Measurements from ENCODE around the gene UPB1.

UPB1 gene

GRCh38 chr22:24507716-24508115, 12.6 kb downstream of the UPB1 start:
- Histone ChIP-seq H3K4me3 (ENCODE audit: low read length) (no peak overlapping the region), H3K27ac (ENCODE audit: low read length) (no peak overlapping the region), H3K9ac (ENCODE audit: low read length) (no peak overlapping the region), H3K36me3 (ENCODE audit: control insufficient read depth, low read depth, low read length) (no peaks in the 10 kb centered on the region), H3K4me1 (ENCODE audit: control insufficient read depth, low read depth, low read length) (peaks cover 10% of the 10 kb centered on the region), H3K9me3 (ENCODE audit: control insufficient read depth, low read depth, low read length) (no peaks in the 10 kb centered on the region), H3K27me3 (ENCODE audit: control insufficient read depth, insufficient read depth, low read length) (no peaks in the 10 kb centered on the region)

- no peaks in the 10 kb centered on the region for H3K36me3 ChIP-seq (ENCODE audit: control insufficient read depth, low read depth, low read length)
- no peaks in the 10 kb centered on the region for H3K27me3 ChIP-seq (ENCODE audit: control insufficient read depth, insufficient read depth, low read length)
- no peaks in the 10 kb centered on the region for H3K9me3 ChIP-seq (ENCODE audit: control insufficient read depth, low read depth, low read length)
- no peak overlapping the region for H3K27ac ChIP-seq (ENCODE audit: low read length)
- peaks cover 11% of the 10 kb centered on the region for H3K4me1 ChIP-seq (ENCODE audit: control insufficient read depth, low read depth, low read length)
- H3K4me3 ChIP-seq (ENCODE audit: low read length): no peak overlapping the region
- no peak overlapping the region for H3K9ac ChIP-seq (ENCODE audit: low read length)
These were observed 15.8 kb downstream of the UPB1 start for GRCh38 chr22:24510637-24511625.

- Histone ChIP-seq H3K9ac (ENCODE audit: low read length) (no peak overlapping the region), H3K27me3 (ENCODE audit: control insufficient read depth, insufficient read depth, low read length) (no peaks in the 10 kb centered on the region), H3K4me3 (ENCODE audit: low read length) (no peak overlapping the region), H3K27ac (ENCODE audit: low read length) (no peak overlapping the region), H3K4me1 (ENCODE audit: control insufficient read depth, low read depth, low read length) (peaks cover 14% of the 10 kb centered on the region), H3K36me3 (ENCODE audit: control insufficient read depth, low read depth, low read length) (no peaks in the 10 kb centered on the region), H3K9me3 (ENCODE audit: control insufficient read depth, low read depth, low read length) (no peaks in the 10 kb centered on the region)
These were observed 16.9 kb downstream of the UPB1 start for GRCh38 chr22:24512043-24512442.

- Histone ChIP-seq H3K9me3 (ENCODE audit: control insufficient read depth, low read depth, low read length) (no peaks in the 10 kb centered on the region), H3K4me3 (ENCODE audit: low read length) (no peak overlapping the region), H3K4me1 (ENCODE audit: control insufficient read depth, low read depth, low read length) (peaks cover 8% of the 10 kb centered on the region), H3K9ac (ENCODE audit: low read length) (no peak overlapping the region), H3K27me3 (ENCODE audit: control insufficient read depth, insufficient read depth, low read length) (no peaks in the 10 kb centered on the region), H3K27ac (ENCODE audit: low read length) (no peak overlapping the region), H3K36me3 (ENCODE audit: control insufficient read depth, low read depth, low read length) (no peaks in the 10 kb centered on the region)
These were observed 18.5 kb downstream of the UPB1 start for GRCh38 chr22:24513378-24514240.

- Histone ChIP-seq H3K36me3 (ENCODE audit: control insufficient read depth, low read depth, low read length) (no peaks in the 10 kb centered on the region), H3K27me3 (ENCODE audit: control insufficient read depth, insufficient read depth, low read length) (no peaks in the 10 kb centered on the region), H3K4me3 (ENCODE audit: low read length) (no peak overlapping the region), H3K9me3 (ENCODE audit: control insufficient read depth, low read depth, low read length) (no peaks in the 10 kb centered on the region), H3K9ac (ENCODE audit: low read length) (no peak overlapping the region), H3K4me1 (ENCODE audit: control insufficient read depth, low read depth, low read length) (peaks cover 8% of the 10 kb centered on the region), H3K27ac (ENCODE audit: low read length) (no peak overlapping the region)
These were observed 19.3 kb downstream of the UPB1 start for GRCh38 chr22:24514241-24515026.

- Histone ChIP-seq H3K27me3 (ENCODE audit: control insufficient read depth, insufficient read depth, low read length) (no peaks in the 10 kb centered on the region), H3K9ac (ENCODE audit: low read length) (no peak overlapping the region), H3K4me3 (ENCODE audit: low read length) (no peak overlapping the region), H3K9me3 (ENCODE audit: control insufficient read depth, low read depth, low read length) (no peaks in the 10 kb centered on the region), H3K4me1 (ENCODE audit: control insufficient read depth, low read depth, low read length) (peaks cover 8% of the 10 kb centered on the region), H3K27ac (ENCODE audit: low read length) (no peak overlapping the region), H3K36me3 (ENCODE audit: control insufficient read depth, low read depth, low read length) (no peaks in the 10 kb centered on the region)
These were observed 19.9 kb downstream of the UPB1 start for GRCh38 chr22:24515027-24515338.

GRCh38 chr22:24516301-24516737, 21.2 kb downstream of the UPB1 start:
- Histone ChIP-seq H3K4me3 (ENCODE audit: low read length) (no peak overlapping the region), H3K9me3 (ENCODE audit: control insufficient read depth, low read depth, low read length) (no peaks in the 10 kb centered on the region)

GRCh38 chr22:24517446-24517845, 22.3 kb downstream of the UPB1 start:
- no peaks in the 10 kb centered on the region for H3K36me3 ChIP-seq (ENCODE audit: control insufficient read depth, low read depth, low read length)
- H3K4me3 ChIP-seq (ENCODE audit: low read length): no peak overlapping the region
- no peaks in the 10 kb centered on the region for H3K27me3 ChIP-seq (ENCODE audit: control insufficient read depth, insufficient read depth, low read length)
- H3K4me1 ChIP-seq (ENCODE audit: control insufficient read depth, low read depth, low read length): peaks cover 8% of the 10 kb centered on the region
- no peak overlapping the region for H3K27ac ChIP-seq (ENCODE audit: low read length)
- H3K9ac ChIP-seq (ENCODE audit: low read length): no peak overlapping the region
- H3K9me3 ChIP-seq (ENCODE audit: control insufficient read depth, low read depth, low read length): no peaks in the 10 kb centered on the region

More at GRCh38 chr22:24516301-24516737, 21.2 kb downstream of the UPB1 start:
- no peaks in the 10 kb centered on the region for H3K27me3 ChIP-seq (ENCODE audit: control insufficient read depth, insufficient read depth, low read length)
- no peak overlapping the region for H3K27ac ChIP-seq (ENCODE audit: low read length)
- H3K4me1 ChIP-seq (ENCODE audit: control insufficient read depth, low read depth, low read length): peaks cover 8% of the 10 kb centered on the region
- no peak overlapping the region for H3K9ac ChIP-seq (ENCODE audit: low read length)
- no peaks in the 10 kb centered on the region for H3K36me3 ChIP-seq (ENCODE audit: control insufficient read depth, low read depth, low read length)

- Histone ChIP-seq H3K27ac (ENCODE audit: low read length) (no peak overlapping the region), H3K36me3 (ENCODE audit: control insufficient read depth, low read depth, low read length) (no peaks in the 10 kb centered on the region), H3K9ac (ENCODE audit: low read length) (no peak overlapping the region), H3K4me3 (ENCODE audit: low read length) (no peak overlapping the region), H3K27me3 (ENCODE audit: control insufficient read depth, insufficient read depth, low read length) (no peaks in the 10 kb centered on the region), H3K4me1 (ENCODE audit: control insufficient read depth, low read depth, low read length) (peaks cover 8% of the 10 kb centered on the region), H3K9me3 (ENCODE audit: control insufficient read depth, low read depth, low read length) (no peaks in the 10 kb centered on the region)
These were observed 23.1 kb downstream of the UPB1 start for GRCh38 chr22:24518228-24518627.

GRCh38 chr22:24518771-24519485, 23.8 kb downstream of the UPB1 start:
- H3K9ac ChIP-seq (ENCODE audit: low read length): no peak overlapping the region
- no peaks in the 10 kb centered on the region for H3K36me3 ChIP-seq (ENCODE audit: control insufficient read depth, low read depth, low read length)
- no peak overlapping the region for H3K4me3 ChIP-seq (ENCODE audit: low read length)
- peaks cover 8% of the 10 kb centered on the region for H3K4me1 ChIP-seq (ENCODE audit: control insufficient read depth, low read depth, low read length)
- no peak overlapping the region for H3K27ac ChIP-seq (ENCODE audit: low read length)
- H3K9me3 ChIP-seq (ENCODE audit: control insufficient read depth, low read depth, low read length): no peaks in the 10 kb centered on the region
- no peaks in the 10 kb centered on the region for H3K27me3 ChIP-seq (ENCODE audit: control insufficient read depth, insufficient read depth, low read length)
